ENCODE measurements around the gene OGFOD2.
A peak's percentile ranks its signal among the peaks of the same experiment; 100 is the strongest.

OGFOD2 gene

DNA sequence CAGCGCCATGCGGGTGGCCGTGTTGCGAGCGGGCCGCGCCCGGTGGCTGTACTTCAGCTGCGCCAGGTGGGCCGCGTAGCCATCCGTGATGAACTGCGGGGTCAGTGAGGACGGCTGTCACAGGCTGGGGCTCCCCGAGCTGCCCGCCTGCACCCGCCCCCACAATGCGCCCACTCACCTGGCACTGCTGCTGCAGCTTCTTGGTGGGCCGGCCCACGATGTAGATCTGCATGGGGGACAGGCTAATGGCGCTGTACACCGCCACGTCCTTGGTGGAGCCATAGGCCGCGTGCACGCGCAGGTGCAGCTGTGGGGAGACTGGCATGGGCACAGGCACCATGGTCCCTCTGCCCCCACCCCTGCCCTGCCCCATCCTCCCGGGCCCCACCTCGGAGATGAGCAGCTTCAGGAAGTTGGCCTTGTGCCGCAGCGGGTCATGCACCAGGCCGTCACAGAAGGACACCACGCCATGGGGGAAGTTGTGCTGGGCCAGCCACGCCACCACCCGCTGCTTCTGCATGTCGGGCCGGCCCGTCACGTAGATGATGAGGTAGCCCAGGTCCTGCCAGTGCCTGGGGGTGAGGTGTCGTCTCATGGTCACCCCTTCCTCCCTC is 11.3 kb downstream of the OGFOD2 start:
- Histone ChIP-seq H3K9me3 (ENCODE audit: severe bottlenecking) (no peaks in the 10 kb centered on the region), H3K27ac (no peak overlapping the region), H3K27me3 (ENCODE audit: insufficient read depth, low read depth, severe bottlenecking) (no peaks in the 10 kb centered on the region), H3K36me3 (peaks cover 23% of the 10 kb centered on the region), H3K4me3 (ENCODE audit: low read depth, low read length) (no peak overlapping the region)
- DNase-seq, result no peak
- TF ChIP-seq, protein P1, sequence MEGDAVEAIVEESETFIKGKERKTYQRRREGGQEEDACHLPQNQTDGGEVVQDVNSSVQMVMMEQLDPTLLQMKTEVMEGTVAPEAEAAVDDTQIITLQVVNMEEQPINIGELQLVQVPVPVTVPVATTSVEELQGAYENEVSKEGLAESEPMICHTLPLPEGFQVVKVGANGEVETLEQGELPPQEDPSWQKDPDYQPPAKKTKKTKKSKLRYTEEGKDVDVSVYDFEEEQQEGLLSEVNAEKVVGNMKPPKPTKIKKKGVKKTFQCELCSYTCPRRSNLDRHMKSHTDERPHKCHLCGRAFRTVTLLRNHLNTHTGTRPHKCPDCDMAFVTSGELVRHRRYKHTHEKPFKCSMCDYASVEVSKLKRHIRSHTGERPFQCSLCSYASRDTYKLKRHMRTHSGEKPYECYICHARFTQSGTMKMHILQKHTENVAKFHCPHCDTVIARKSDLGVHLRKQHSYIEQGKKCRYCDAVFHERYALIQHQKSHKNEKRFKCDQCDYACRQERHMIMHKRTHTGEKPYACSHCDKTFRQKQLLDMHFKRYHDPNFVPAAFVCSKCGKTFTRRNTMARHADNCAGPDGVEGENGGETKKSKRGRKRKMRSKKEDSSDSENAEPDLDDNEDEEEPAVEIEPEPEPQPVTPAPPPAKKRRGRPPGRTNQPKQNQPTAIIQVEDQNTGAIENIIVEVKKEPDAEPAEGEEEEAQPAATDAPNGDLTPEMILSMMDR (IDR thresholded peaks at IDR 0.05; ENCODE audit: low read depth, low read length), result no peak

DNA sequence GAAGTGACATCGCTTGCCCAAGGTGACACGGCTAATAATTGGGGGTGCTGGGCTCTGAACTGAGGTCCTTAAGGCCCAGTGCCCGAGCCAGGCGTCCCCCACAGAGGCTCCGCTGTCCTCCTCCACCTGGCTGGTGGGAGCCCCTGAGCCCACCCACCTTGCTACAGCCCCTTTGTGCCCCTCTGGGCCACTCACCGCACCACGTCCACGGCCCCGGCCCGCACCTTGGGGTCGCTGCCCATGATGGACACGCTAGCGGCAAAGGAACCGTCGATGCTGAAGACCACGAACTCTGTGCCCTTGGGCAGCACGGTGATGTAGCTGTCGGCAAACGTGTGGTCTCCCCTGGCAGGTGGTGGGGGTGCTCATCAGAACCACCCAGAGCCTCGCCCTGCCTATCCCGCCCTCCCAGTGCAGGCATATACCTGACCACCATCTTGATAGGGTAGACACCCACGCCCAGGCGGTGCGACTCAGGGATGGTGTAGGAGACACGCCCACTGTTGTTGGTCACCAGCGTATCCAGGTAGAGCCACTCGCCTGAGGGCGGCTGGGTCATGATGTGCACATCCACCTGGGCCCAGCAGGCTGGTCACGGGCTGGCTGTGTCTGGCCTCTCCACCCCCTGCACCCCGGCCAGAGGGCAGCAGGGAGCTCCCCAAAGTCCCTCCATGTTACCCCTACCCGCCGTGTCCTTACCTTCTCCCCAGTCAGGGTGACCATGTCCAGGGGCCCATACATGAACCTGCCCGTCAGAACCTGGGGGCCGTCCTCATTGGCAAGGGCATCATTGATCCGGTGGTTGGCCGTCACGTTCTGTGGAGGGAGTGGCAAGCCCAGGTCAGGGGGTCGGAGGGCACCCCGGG is 12.3 kb downstream of the OGFOD2 start:
- Histone ChIP-seq H3K9me3 (ENCODE audit: severe bottlenecking) (no peaks in the 10 kb centered on the region), H3K4me3 (ENCODE audit: low read depth, low read length) (no peak overlapping the region), H3K27me3 (ENCODE audit: insufficient read depth, low read depth, severe bottlenecking) (no peaks in the 10 kb centered on the region), H3K27ac (no peak overlapping the region), H3K36me3 (peaks cover 14% of the 10 kb centered on the region)
- no peak for DNase-seq
- TF ChIP-seq, protein P1 (IDR thresholded peaks at IDR 0.05; ENCODE audit: low read depth, low read length), result no peak

DNA sequence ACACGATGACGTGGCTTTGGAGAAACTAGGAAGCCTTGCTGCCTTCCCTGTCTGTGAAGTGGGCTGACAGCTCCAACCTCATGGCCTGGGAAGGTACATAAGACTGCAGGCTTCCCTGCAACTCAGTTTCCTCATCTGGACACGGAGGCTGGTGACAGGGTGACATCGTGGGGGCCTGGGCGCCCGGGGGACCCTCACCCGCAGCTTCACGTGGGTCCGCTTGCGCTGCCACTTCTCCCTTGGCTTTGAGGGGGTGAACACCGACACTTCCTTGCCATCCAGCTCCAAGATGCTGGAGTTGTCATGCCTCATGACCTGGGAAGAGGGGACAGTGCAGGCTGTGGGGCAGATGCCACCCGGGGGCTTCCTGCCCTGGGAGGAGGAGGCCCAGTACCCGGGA is 13.0 kb downstream of the OGFOD2 start:
- TF ChIP-seq, protein P1 (IDR thresholded peaks at IDR 0.05; ENCODE audit: low read depth, low read length), result no peak
- no peaks in the 10 kb centered on the region for H3K9me3 ChIP-seq (ENCODE audit: severe bottlenecking)
- H3K27ac ChIP-seq, result no peak overlapping the region
- H3K4me3 ChIP-seq (ENCODE audit: low read depth, low read length), result no peak overlapping the region
- H3K36me3 ChIP-seq, result peaks cover 7% of the 10 kb centered on the region
- no peak for DNase-seq
- no peaks in the 10 kb centered on the region for H3K27me3 ChIP-seq (ENCODE audit: insufficient read depth, low read depth, severe bottlenecking)

DNA sequence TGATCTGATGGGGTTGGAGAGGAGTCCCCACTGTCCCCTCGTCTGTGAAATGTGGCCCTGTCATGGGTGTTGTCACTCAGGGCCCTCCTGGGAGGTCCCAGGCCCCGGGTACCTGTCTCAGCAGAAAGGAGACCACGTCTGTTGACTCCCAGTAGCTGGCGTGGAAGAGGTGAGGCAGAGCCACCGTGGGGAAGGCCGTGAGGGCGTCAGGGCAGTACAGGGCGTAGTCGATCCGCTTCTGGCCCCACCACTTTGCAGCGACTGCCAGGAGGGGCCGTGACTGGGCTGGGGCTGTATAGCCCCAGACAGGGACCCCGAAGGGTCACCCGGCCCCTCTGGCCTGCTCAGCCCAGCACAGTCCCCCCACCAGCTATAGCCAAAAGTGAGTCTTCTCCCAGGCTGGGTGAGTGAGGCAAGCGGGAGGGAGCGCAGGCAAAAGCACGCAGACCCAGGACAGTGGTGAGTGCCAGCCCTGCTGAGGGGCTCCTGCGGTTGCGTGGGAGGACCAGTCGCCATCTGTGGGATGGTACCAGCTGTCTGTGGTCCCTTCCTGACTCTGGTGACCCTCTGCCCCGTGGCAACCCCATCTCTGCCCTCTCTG is 13.7 kb downstream of the OGFOD2 start:
- H3K4me3 ChIP-seq (ENCODE audit: low read depth, low read length), result no peak overlapping the region
- H3K27me3 ChIP-seq (ENCODE audit: insufficient read depth, low read depth, severe bottlenecking), result no peaks in the 10 kb centered on the region
- no peak for DNase-seq
- H3K9me3 ChIP-seq (ENCODE audit: severe bottlenecking), result no peaks in the 10 kb centered on the region
- H3K27ac ChIP-seq, result no peak overlapping the region
- peaks cover 5% of the 10 kb centered on the region; the same call in 1 of the 2 replicates for H3K36me3 ChIP-seq
- TF ChIP-seq, protein P1 (IDR thresholded peaks at IDR 0.05; ENCODE audit: low read depth, low read length), result no peak

DNA sequence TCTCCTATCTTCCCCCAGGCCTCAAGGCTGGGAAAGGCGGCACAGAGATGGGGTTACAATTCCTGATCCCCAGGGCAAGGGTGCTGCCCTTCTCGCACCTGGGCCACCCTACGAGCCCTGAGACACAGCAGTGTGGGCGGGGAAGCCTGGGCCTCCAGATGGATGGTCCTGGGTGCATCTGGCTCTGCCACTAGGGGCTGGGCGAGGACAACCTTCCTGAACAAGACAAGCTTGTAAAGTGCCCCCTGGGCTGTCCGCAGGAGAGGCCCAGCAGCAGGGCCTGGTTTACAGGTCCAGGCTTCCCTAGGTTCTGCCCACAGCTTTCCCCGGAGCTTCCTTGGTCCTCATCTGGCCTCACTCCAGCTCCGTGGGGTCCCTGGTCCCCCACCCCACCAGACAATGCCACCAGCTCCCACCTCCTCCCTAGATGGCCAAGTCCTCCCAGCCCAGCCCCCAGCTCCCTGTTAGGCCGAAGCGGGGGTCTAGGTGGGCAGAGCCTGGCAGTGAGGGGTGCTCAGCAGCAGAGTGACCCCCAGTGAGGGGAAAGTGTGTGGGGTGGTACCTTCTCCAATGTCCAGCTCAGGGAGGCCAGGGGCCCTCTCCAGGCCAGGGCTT is 14.3 kb downstream of the OGFOD2 start:
- H3K36me3 ChIP-seq, result peaks cover 5% of the 10 kb centered on the region; the same call in 1 of the 2 replicates
- H3K9me3 ChIP-seq (ENCODE audit: severe bottlenecking), result no peaks in the 10 kb centered on the region
- TF ChIP-seq, protein P1 (IDR thresholded peaks at IDR 0.05; ENCODE audit: low read depth, low read length), result peak; percentile 63
- DNase-seq, result peak; percentile 77
- H3K27ac ChIP-seq, result peak overlapping the region; percentile 42; the same call in 1 of the 2 replicates
- H3K27me3 ChIP-seq (ENCODE audit: insufficient read depth, low read depth, severe bottlenecking), result no peaks in the 10 kb centered on the region
- no peak overlapping the region for H3K4me3 ChIP-seq (ENCODE audit: low read depth, low read length)

Measured in WERI-Rb-1 (cell line).